Adrenal gland (tissue), 12 donors: ENCODE data around the gene TXNRD2. TPM values are rescaled to one million over a fixed set of nuclear protein-coding genes. Genes with fewer than 3 reads are reported as not detected.
"Not testable (repeated sequence)": the region's sequence is repeated elsewhere in the genome, so short reads cannot be mapped to it uniquely, and the experiment has no call there.

Experiments used
- DNase-seq, 7 donors: peaks; one replicate each; pipeline ENCODE4 v3.0.0-alpha.2; 2019 to 2020
- H3K27ac ChIP-seq, 5 donors: fragments of 200-600 bp; sonication (generic) in 4 of 5; 1 replicate in 3 of 5; 2 replicates in 2 of 5; pipeline versions ENCODE4 v1.5.1 to v1.8.0; 2016 to 2020; ENCODE audit warnings: mild to moderate bottlenecking in 1 of 5
- H3K27me3 ChIP-seq: fragments of 200-600 bp; 2 replicates; pipeline ENCODE4 v1.8.0; 2021
- H3K36me3 ChIP-seq, 2 donors: fragments of 200-600 bp; replicated peaks in 1 of 2; 1 replicate in 1 of 2; 2 replicates in 1 of 2; pipeline versions ENCODE4 v1.5.1 to v1.8.0; 2018 to 2022
- H3K4me1 ChIP-seq, 2 donors: fragments of 200-600 bp; replicated peaks in 1 of 2; 1 replicate in 1 of 2; 2 replicates in 1 of 2; pipeline versions ENCODE4 v1.5.1 to v1.8.0; 2018 to 2021
- H3K4me3 ChIP-seq, 4 donors: fragments of 200-600 bp; sonication (generic) in 3 of 4; one replicate each; pipeline ENCODE4 v1.5.1; 2016 to 2018
- H3K9me3 ChIP-seq, 3 donors: fragments of 200-600 bp; sonication (generic) in 1 of 3; replicated peaks in 1 of 3; 1 replicate in 2 of 3; 2 replicates in 1 of 3; pipeline versions ENCODE4 v1.5.1 to v1.8.0; 2016 to 2021
- CTCF ChIP-seq, 6 experiments: fragments of 450-650 bp in 4 of 6; fragments of 200-600 bp in 2 of 6; sonication (generic) in 1 of 6; IDR thresholded peaks; 1 replicate in 5 of 6; 2 replicates in 1 of 6; pipeline versions ENCODE4 v1.5.1 to v1.8.0; 2016 to 2021; ENCODE audit warnings: antibody characterized with exemption in 6 of 6, mild to moderate bottlenecking in 2 of 6, moderate library complexity in 1 of 6
- POLR2A ChIP-seq, 2 donors: fragments of 450-650 bp; IDR thresholded peaks; one replicate each; pipeline ENCODE4 v1.6.1; 2017; ENCODE audit warnings: antibody characterized with exemption in 2 of 2, mild to moderate bottlenecking in 2 of 2, moderate library complexity in 1 of 2
- WGBS, 4 donors: extraction: QIAGEN DNeasy Blood & Tissue Kit in 2 of 4; methylation state at CpG; one replicate each; pipeline versions ENCODE4 v1.1.5 to v1.1.7; 2013 to 2017; 5-methylcytosine and 5-hydroxymethylcytosine counted together
- intact Hi-C, 2 donors: fragments of 100-400 bp; cut with DNase I; formaldehyde crosslinking; loops; one replicate each; pipeline versions ENCODE4 v1.14.1 to v1.15.0; 2022 to 2023
- polyA plus RNA-seq, 3 donors: library from polyadenylated mRNA; stranded (reverse); fragments of 200-250 nt in 2 of 3; fragments of 350-450 nt in 1 of 3; fragmentation: Illumina TruSeq in 1 of 3; extraction: RNeasy Lipid Tissue Mini Kit (QIAGEN cat#74804) in 1 of 3; gene quantifications; one replicate each; pipeline ENCODE4 v1.2.3, GENCODE V29; 2013 to 2014
- total RNA-seq, 9 donors: library from RNA; depleted of rRNA in 4 of 9; stranded (reverse); fragments of >200 nt in 4 of 9; fragments of 120-200 nt in 1 of 9; fragmentation: NEBNext Ultra II Directional in 1 of 9; extraction: Animal tissue kit (Norgen Biotek cat#: 25700) in 1 of 9; gene quantifications; one replicate each; pipeline versions ENCODE4 v1.1.0 to v1.2.4, GENCODE V29; 2013 to 2023
- donor health status: healthy with polysubstance abuse.
- donor health status: Bipolar disorder and iron deficiency.
- donor health status: DM: yes; HTN: yes; CAD: no.
- donor health status: DM: no; HTN: no; CAD: no.
- donor health status: DM: no; HTN: no; CAD: no.
- donor health status: DM: yes; HTN: yes; CAD: no.

Gene TXNRD2
- total and polyA plus RNA-seq, 12 donors, result 39.6 to 171 (median 59.5) TPM

GRCh38 chr22:19937616-19938473 is 3.8 kb downstream of the TXNRD2 start:
- Histone ChIP-seq H3K4me3 (no peak overlapping the region), H3K27ac (no peak overlapping the region), H3K36me3 (no peaks in the 10 kb centered on the region), H3K4me1 (peaks cover 13 to 16% of the 10 kb centered on the region in 2 donors), H3K9me3 (no peaks in the 10 kb centered on the region), H3K27me3 (no peaks in the 10 kb centered on the region)
- TF ChIP-seq CTCF (IDR thresholded peaks at IDR 0.05) (no peak), POLR2A (IDR thresholded peaks at IDR 0.05) (no peak)
- intact Hi-C loops, result no loop called here
- DNase-seq, result no peak
- WGBS, 4 donors, result 88 to 93% (median 91%) methylated on average over 16 of the region's 16 CpGs

- intact Hi-C loops, result no loop called here
- TF ChIP-seq POLR2A (IDR thresholded peaks at IDR 0.05), result no peak
- TF ChIP-seq CTCF (IDR thresholded peaks at IDR 0.05), result no peak
- H3K27ac ChIP-seq, result no peak overlapping the region
- H3K9me3 ChIP-seq, result no peaks in the 10 kb centered on the region
- no peaks in the 10 kb centered on the region for H3K27me3 ChIP-seq
- no peak for DNase-seq
- no peaks in the 10 kb centered on the region for H3K36me3 ChIP-seq
- no peak overlapping the region for H3K4me3 ChIP-seq
- 95 to 99% (median 98%) methylated on average over 7 of the region's 7 CpGs for WGBS, 4 donors
- H3K4me1 ChIP-seq, result peaks cover 5 to 10% of the 10 kb centered on the region in 2 donors
Observed at GRCh38 chr22:19936513-19936912, 5.1 kb downstream of the TXNRD2 start.

- H3K36me3 ChIP-seq, H3K4me1 ChIP-seq, H3K9me3 ChIP-seq, H3K27ac ChIP-seq, H3K27me3 ChIP-seq, intact Hi-C loops, DNase-seq, H3K4me3 ChIP-seq: not testable (repeated sequence)
- WGBS, 4 donors, result 93 to 96% (median 95%) methylated on average over 11 of the region's 11 CpGs
Observed at GRCh38 chr22:19935123-19935718, 6.4 kb downstream of the TXNRD2 start.

- Histone ChIP-seq H3K36me3 (no peaks in the 10 kb centered on the region), H3K4me3 (no peak overlapping the region), H3K9me3 (no peaks in the 10 kb centered on the region), H3K4me1 (no peaks in the 10 kb centered on the region), H3K27me3 (no peaks in the 10 kb centered on the region), H3K27ac (no peak overlapping the region)
- no peak for TF ChIP-seq CTCF (IDR thresholded peaks at IDR 0.05)
- no peak for TF ChIP-seq POLR2A (IDR thresholded peaks at IDR 0.05)
- WGBS, 4 donors, result 77 to 90% (median 87%) methylated on average over 6 to 9 of the region's 9 CpGs
- intact Hi-C loops, result no loop called here
- DNase-seq, result no peak
Observed at GRCh38 chr22:19933341-19934241, 8.0 kb downstream of the TXNRD2 start.
